Stimulated activated CD4-positive, alpha-beta T cell treated with anti-CD3 and anti-CD28 coated beads, Interleukin-12 subunit alpha, Interleukin-12 subunit beta, amount 100 ng/mL, for 24 hours (primary cell): Measurements from ENCODE around the gene CDK11A.
"Not testable (repeated sequence)": the region's sequence is repeated elsewhere in the genome, so short reads cannot be mapped to it uniquely, and the experiment has no call there.

Experiments
- DNase-seq, 2 experiments: peaks; one replicate each; pipeline ENCODE4 v3.0.0-alpha.2; 2020; ENCODE audit warnings: low read depth in 2 of 2

The CDK11A gene

DNA sequence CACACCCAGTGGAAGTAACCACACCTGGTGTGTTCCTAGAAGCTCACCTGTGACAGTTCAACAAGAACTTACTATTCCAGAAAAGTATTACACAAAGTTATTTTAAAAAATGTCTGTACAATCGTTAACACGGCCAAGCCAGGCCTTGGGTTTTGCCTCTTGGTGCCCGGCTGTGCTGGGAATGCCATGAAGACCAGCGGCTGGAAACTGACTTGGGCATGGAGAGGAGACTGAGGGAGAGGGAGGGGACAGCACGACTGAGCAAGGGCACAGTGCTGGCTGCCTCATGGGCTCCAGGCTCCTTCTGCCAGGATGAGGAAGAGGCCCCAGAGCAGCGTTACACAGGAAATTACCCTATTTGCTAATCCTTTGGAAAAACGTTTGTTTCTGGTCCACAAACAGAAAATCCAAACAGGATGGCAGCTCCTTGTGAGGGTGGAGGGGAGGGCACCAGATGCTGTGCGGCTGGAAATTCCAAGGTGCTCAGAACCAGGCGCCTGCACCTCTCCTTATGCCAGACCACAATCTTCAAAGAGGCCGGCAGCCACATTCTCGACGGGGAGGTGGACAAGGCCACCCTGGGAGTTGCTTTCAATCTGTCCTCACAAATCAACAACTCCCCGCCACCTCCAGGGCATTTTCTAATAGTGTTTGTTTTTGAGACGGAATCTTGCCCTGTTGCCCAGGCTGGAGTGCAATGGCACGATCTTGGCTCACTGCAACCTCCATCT lies 61.2 kb downstream of the CDK11A start:
- not testable (repeated sequence) for DNase-seq

DNA sequence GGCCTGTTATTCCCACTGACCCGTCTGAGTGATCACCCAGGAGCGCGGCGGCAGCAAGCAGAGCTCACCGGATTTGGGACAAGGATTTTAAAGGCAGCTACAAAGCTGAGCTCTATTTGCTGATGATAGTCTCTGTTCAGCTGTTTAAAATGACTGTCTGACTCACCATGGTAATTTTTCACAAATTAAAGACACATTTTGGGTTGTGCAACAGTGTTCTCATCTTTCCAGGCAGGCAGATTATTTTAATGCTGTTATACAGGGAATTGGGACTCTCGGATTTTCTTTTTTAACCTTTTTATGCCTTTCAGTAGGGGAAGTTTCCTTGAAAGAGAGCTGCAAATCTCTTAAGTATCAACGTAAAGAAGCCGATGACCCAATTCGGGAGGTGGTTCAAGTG lies 61.8 kb downstream of the CDK11A start:
- not testable (repeated sequence) for DNase-seq

DNA sequence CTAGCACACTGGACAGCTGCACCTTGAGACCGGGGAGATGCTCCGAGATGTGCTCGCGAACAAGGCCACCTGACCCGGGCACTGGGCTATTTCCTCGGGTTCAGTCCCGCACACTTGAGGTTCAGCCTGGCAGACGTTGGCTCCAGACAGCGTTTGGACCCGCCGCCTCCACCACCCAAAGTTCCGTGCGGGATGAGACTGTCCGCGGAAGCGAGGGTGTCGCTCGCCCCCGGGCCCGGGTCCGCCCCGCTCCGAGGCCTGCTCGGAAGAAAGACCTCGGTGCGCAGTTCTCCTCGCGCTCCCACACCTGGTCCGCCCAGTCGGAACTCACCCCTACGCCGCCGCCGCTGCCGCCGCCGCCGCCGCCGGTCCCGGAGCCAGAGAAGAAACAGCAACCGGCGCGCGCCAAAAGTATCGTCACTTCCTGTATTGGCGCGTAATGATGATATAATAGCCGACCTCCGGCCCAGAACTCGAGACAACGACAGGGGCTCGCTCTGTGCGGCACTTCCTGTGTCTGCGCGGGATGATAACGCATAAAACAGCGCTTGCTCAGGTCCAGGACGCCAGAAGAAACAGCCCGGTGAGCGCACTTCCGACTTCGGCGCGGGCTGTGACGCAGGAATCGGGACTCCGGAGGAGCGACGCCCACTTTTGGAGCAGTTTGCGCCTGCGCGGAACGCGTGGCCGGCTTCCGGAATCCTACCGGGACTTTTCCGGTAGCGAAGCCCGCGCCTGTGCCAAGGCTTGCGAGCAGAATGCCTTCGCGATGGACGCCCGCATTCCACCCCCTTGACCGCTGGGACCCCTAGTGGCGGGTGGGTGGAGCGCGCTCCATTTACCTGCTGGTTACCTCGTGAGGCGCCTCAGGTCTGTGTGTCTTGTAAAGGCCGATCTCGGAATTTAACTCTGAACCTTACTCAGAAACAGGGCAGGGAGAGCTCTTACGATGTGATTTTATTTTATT lies 65.3 kb downstream of the CDK11A start, which contains the start of gene CDK11B:
TSS of gene CDK11B (minus strand) at position 422 of the 967 bp plus-strand sequence. CDS start 1,519 bp downstream, outside the sequence.
- DNase-seq: peak; percentile 97 to 98
